Keratinocyte (primary cell): ENCODE results near the gene RUNX1. TPM values are rescaled to one million over a fixed set of nuclear protein-coding genes. Genes with fewer than 3 reads are reported as not detected.

Source experiments
- DNase-seq: peaks from one replicate; pipeline ENCODE4 v3.0.0-alpha.2; 2011; ENCODE audit warnings: low read depth, missing footprints, low spot score
- FAIRE-seq: peaks from 2 replicates; lab custom pipeline; 2011; peaks lifted over from hg19 to GRCh38; lab: Jason Lieb, UNC
- H2AFZ ChIP-seq: 2 replicates; pipeline ENCODE4 v1.6.0; 2012; ENCODE audit warnings: low read length, control low read depth, inconsistent platforms; ENCODE audit not compliant: control insufficient read depth
- H3K27ac ChIP-seq: 2 replicates; pipeline ENCODE4 v1.5.1; 2011; ENCODE audit warnings: low read length; ENCODE audit not compliant: control insufficient read depth, insufficient read depth
- H3K27me3 ChIP-seq: 3 replicates; pipeline ENCODE4 v1.6.0; 2011; ENCODE audit warnings: low read length; ENCODE audit not compliant: control insufficient read depth, insufficient read depth; ENCODE audit errors: extremely low read depth
- H3K36me3 ChIP-seq, 2 experiments: 2 replicates in 1 of 2; 3 replicates in 1 of 2; pipeline ENCODE4 v1.5.1; 2011; ENCODE audit warnings: low read length in 2 of 2, mild to moderate bottlenecking in 1 of 2; ENCODE audit not compliant: control insufficient read depth in 2 of 2, insufficient read depth in 2 of 2; ENCODE audit errors: extremely low read depth in 1 of 2
- H3K4me1 ChIP-seq: 3 replicates; pipeline ENCODE4 v1.5.1; 2011; ENCODE audit warnings: low read length; ENCODE audit not compliant: control insufficient read depth, insufficient read depth; ENCODE audit errors: extremely low read depth
- H3K4me2 ChIP-seq: 3 replicates; pipeline ENCODE4 v1.6.0; 2011; ENCODE audit warnings: low read depth, low read length; ENCODE audit not compliant: control insufficient read depth, insufficient read depth; ENCODE audit errors: extremely low read depth
- H3K4me3 ChIP-seq, 3 experiments: fragments of 200-600 bp in 1 of 3; sonication (generic) in 1 of 3; 2 replicates in 2 of 3; 3 replicates in 1 of 3; pipeline ENCODE4 v1.5.1; 2011 to 2016; ENCODE audit warnings: low read length in 3 of 3, mild to moderate bottlenecking in 3 of 3, control low read depth in 2 of 3, inconsistent platforms in 1 of 3, low read depth in 1 of 3, mixed read lengths in 1 of 3, mixed run types in 1 of 3, moderate library complexity in 1 of 3; ENCODE audit not compliant: control insufficient read depth in 2 of 3, insufficient read depth in 2 of 3; ENCODE audit errors: extremely low read depth in 1 of 3
- H3K79me2 ChIP-seq: 2 replicates; pipeline ENCODE4 v1.6.0; 2012; ENCODE audit warnings: low read length; ENCODE audit not compliant: control insufficient read depth, insufficient read depth
- H3K9ac ChIP-seq: 3 replicates; pipeline ENCODE4 v1.6.0; 2011; ENCODE audit warnings: low read length; ENCODE audit not compliant: control insufficient read depth, insufficient read depth; ENCODE audit errors: extremely low read depth
- H3K9me1 ChIP-seq: 3 replicates; pipeline ENCODE4 v1.6.0; 2011; ENCODE audit warnings: low read length; ENCODE audit not compliant: control insufficient read depth, insufficient read depth; ENCODE audit errors: extremely low read depth
- H3K9me3 ChIP-seq: 2 replicates; pipeline ENCODE4 v1.5.1; 2012; ENCODE audit warnings: low read depth, low read length; ENCODE audit not compliant: control insufficient read depth
- H4K20me1 ChIP-seq: 3 replicates; pipeline ENCODE4 v1.6.0; 2011; ENCODE audit warnings: low read length; ENCODE audit not compliant: control insufficient read depth, insufficient read depth; ENCODE audit errors: extremely low read depth
- CTCF ChIP-seq, 3 experiments: IDR thresholded peaks in 1 of 3; conservative IDR thresholded peaks in 1 of 3; optimal IDR thresholded peaks in 1 of 3; 2 replicates in 2 of 3; 3 replicates in 1 of 3; pipeline versions ENCODE3 to v1.5.1; 2011; ENCODE audit warnings: low read length in 3 of 3, mild to moderate bottlenecking in 3 of 3, moderate library complexity in 2 of 3, control low read depth in 1 of 3, inconsistent platforms in 1 of 3; ENCODE audit not compliant: insufficient read depth in 2 of 3; ENCODE audit errors: extremely low read depth in 1 of 3
- EZH2 ChIP-seq: IDR thresholded peaks from one replicate; pipeline ENCODE4 v1.6.1; 2012; ENCODE audit warnings: inconsistent platforms, mild to moderate bottlenecking, low read length, moderate library complexity
- dilution Hi-C: fragments of 300-500 bp; cut with MboI; formaldehyde crosslinking; loops from one replicate; pipeline ENCODE4 v1.7.0; 2020; ENCODE audit warnings: low sequenced_read_pairs; ENCODE audit not compliant: extremely low pct_ligation_motif_present
- polyA plus RNA-seq, 5 experiments: library from polyadenylated mRNA; depleted of rRNA in 3 of 5; stranded (reverse) in 3 of 5; stranded (forward) in 1 of 5; unstranded in 1 of 5; fragments of >200 nt; gene quantifications; 1 replicate in 1 of 5; 2 replicates in 3 of 5; 3 replicates in 1 of 5; pipeline versions ENCODE4 v1.2.1 to v1.2.3, GENCODE V29; 2011 to 2012; ENCODE audit warnings: missing spikeins in 2 of 5, low read depth in 1 of 5, low replicate concordance in 1 of 5

RUNX1 gene
- polyA plus RNA-seq, 1 donor (not counting 4 experiments of a cell fraction or from before 2014, with no cell fraction given): 44.9 TPM

- no peaks in the 10 kb centered on the region for H4K20me1 ChIP-seq
Measured at GRCh38 chr21:34962136-34962535, 87.0 kb downstream of the RUNX1 start.

GRCh38 chr21:34960687-34961086 lies 88.4 kb downstream of the RUNX1 start:
- H3K27ac ChIP-seq: no peak overlapping the region
- no peaks in the 10 kb centered on the region for H3K36me3 ChIP-seq
- FAIRE-seq (no peak), DNase-seq (no peak)
- no peaks in the 10 kb centered on the region for H3K79me2 ChIP-seq
- no peaks in the 10 kb centered on the region for H3K4me1 ChIP-seq
- TF ChIP-seq CTCF (optimal IDR thresholded peaks at IDR 0.05 in 1 of 3, IDR thresholded peaks at IDR 0.05 in 1 of 3, conservative IDR thresholded peaks at IDR 0.05 in 1 of 3; ENCODE audit: extremely low read depth in 1 of 3, insufficient read depth in 2 of 3, low read length in 3 of 3): no peak
- no peak for TF ChIP-seq EZH2
- dilution Hi-C loops: no loop called here
- H3K9ac ChIP-seq: no peak overlapping the region
- no peaks in the 10 kb centered on the region for H3K9me3 ChIP-seq
- H4K20me1 ChIP-seq: no peaks in the 10 kb centered on the region
- H3K27me3 ChIP-seq: no peaks in the 10 kb centered on the region
- no peaks in the 10 kb centered on the region for H3K9me1 ChIP-seq
- H3K4me3 ChIP-seq: no peak overlapping the region
- no peak overlapping the region for H3K4me2 ChIP-seq
- no peak overlapping the region for H2AFZ ChIP-seq

More at GRCh38 chr21:34962136-34962535, 87.0 kb downstream of the RUNX1 start:
- H3K79me2 ChIP-seq: no peaks in the 10 kb centered on the region
- dilution Hi-C loops: no loop called here
- FAIRE-seq: no peak
- no peaks in the 10 kb centered on the region for H3K27me3 ChIP-seq
- TF ChIP-seq CTCF (optimal IDR thresholded peaks at IDR 0.05 in 1 of 3, IDR thresholded peaks at IDR 0.05 in 1 of 3, conservative IDR thresholded peaks at IDR 0.05 in 1 of 3; ENCODE audit: extremely low read depth in 1 of 3, insufficient read depth in 2 of 3, low read length in 3 of 3) (no peak), EZH2 (no peak)
- H3K9ac ChIP-seq: no peak overlapping the region
- no peak overlapping the region for H3K27ac ChIP-seq
- H2AFZ ChIP-seq: no peak overlapping the region
- DNase-seq: no peak
- H3K4me1 ChIP-seq: no peaks in the 10 kb centered on the region
- H3K9me1 ChIP-seq: no peaks in the 10 kb centered on the region
- H3K4me3 ChIP-seq: no peak overlapping the region
- H3K36me3 ChIP-seq: no peaks in the 10 kb centered on the region
- no peak overlapping the region for H3K4me2 ChIP-seq
- no peaks in the 10 kb centered on the region for H3K9me3 ChIP-seq
